Gastrocnemius medialis (tissue), 4 donors: ENCODE results near the gene UROS. TPM values are rescaled to one million over a fixed set of nuclear protein-coding genes. Genes with fewer than 3 reads are reported as not detected.

Experiments used
- ATAC-seq, 2 donors: fragments of 150-250 bp; one replicate each; pipeline ENCODE4 v1.9.1; 2016
- DNase-seq, 2 donors: peaks; one replicate each; pipeline ENCODE4 v3.0.0-alpha.2; 2019
- H3K27ac ChIP-seq, 4 donors: fragments of 200-600 bp; sonication (generic); 1 replicate in 1 of 4; 2 replicates in 3 of 4; pipeline ENCODE4 v1.5.1; 2016 to 2018; ENCODE audit warnings: mild to moderate bottlenecking in 2 of 4, moderate library complexity in 1 of 4
- H3K27me3 ChIP-seq, 3 donors: fragments of 200-600 bp; sonication (generic) in 2 of 3; 1 replicate in 1 of 3; 2 replicates in 2 of 3; pipeline versions ENCODE4 v1.5.1 to v1.6.0; 2016 to 2019; ENCODE audit warnings: mild to moderate bottlenecking in 1 of 3, moderate library complexity in 1 of 3
- H3K36me3 ChIP-seq, 2 donors: fragments of 200-600 bp; sonication (generic) in 1 of 2; one replicate each; pipeline ENCODE4 v1.5.1; 2017 to 2018
- H3K4me1 ChIP-seq, 2 donors: fragments of 200-600 bp; sonication (generic) in 1 of 2; one replicate each; pipeline ENCODE4 v1.5.1; 2016 to 2017; ENCODE audit warnings: mild to moderate bottlenecking in 2 of 2
- H3K4me3 ChIP-seq, 4 donors: fragments of 200-600 bp; sonication (generic) in 3 of 4; 1 replicate in 1 of 4; 2 replicates in 3 of 4; pipeline ENCODE4 v1.5.1; 2016 to 2019; ENCODE audit warnings: mild to moderate bottlenecking in 2 of 4
- H3K9me3 ChIP-seq, 3 donors: fragments of 200-600 bp; sonication (generic) in 2 of 3; 1 replicate in 1 of 3; 2 replicates in 2 of 3; pipeline ENCODE4 v1.5.1; 2016 to 2019
- CTCF ChIP-seq, 5 experiments: fragments of 450-650 bp in 3 of 5; fragments of 200-600 bp in 2 of 5; sonication (generic) in 2 of 5; IDR thresholded peaks in 4 of 5; conservative IDR thresholded peaks in 1 of 5; 1 replicate in 4 of 5; 2 replicates in 1 of 5; pipeline ENCODE4 v1.5.1; 2016 to 2019; ENCODE audit warnings: antibody characterized with exemption in 5 of 5, mild to moderate bottlenecking in 3 of 5, moderate library complexity in 3 of 5
- POLR2A ChIP-seq, 2 donors: fragments of 450-650 bp; IDR thresholded peaks; one replicate each; pipeline ENCODE4 v1.6.1; 2017; ENCODE audit warnings: antibody characterized with exemption in 2 of 2, mild to moderate bottlenecking in 2 of 2, moderate library complexity in 2 of 2
- in situ Hi-C, 4 donors: fragments of 200-750 bp; cut with MboI; loops; one replicate each; pipeline versions ENCODE4 v1.15.0 to v1.8.0; 2017; ENCODE audit warnings: low sequenced_read_pairs in 4 of 4
- intact Hi-C: fragments of 100-400 bp; cut with DNase I; formaldehyde crosslinking; loops from one replicate; pipeline ENCODE4 v1.15.1; 2023; ENCODE audit warnings: low total_unique reads
- total RNA-seq, 4 donors: library from RNA; depleted of rRNA; stranded (reverse); fragments of >200 nt; gene quantifications; one replicate each; pipeline versions ENCODE4 v1.1.0 to v1.2.3, GENCODE V29; 2016

UROS gene
- total RNA-seq, 4 donors from 2014 or later: 29.1 to 78.2 (median 64.2) TPM

DNA sequence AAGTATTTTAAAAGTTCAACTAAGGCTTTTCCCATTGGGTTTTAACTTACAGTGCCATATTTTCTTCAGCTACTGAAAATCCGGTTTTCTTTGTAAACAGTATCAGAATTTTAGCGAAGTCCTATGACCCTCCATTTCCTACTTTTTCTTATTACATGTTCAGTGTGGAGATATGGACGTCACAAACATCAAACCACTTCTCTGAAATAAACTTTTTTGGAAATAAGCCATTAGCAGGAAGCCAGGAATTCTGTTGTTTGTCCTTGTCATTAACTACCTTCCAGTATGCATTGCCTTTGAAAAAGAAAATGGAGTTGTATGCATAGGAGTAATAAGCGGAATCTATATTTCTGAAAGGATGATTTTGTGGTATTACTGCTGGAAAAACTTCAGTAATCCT lies 56.5 kb downstream of the UROS start:
- H3K4me3 ChIP-seq: no peak overlapping the region
- ATAC-seq (no peak), DNase-seq (no peak)
- in situ Hi-C loops: no loop called here
- H3K9me3 ChIP-seq: no peaks in the 10 kb centered on the region
- H3K4me1 ChIP-seq: no peaks in the 10 kb centered on the region
- H3K36me3 ChIP-seq: peaks cover 3 to 43% of the 10 kb centered on the region in 2 donors
- H3K27ac ChIP-seq: no peak overlapping the region
- no peaks in the 10 kb centered on the region for H3K27me3 ChIP-seq
- no peak for TF ChIP-seq CTCF (IDR thresholded peaks at IDR 0.05 in 4 of 5, conservative IDR thresholded peaks at IDR 0.05 in 1 of 5)
- TF ChIP-seq POLR2A (IDR thresholded peaks at IDR 0.05): no peak
- intact Hi-C loops: no loop called here

- Histone ChIP-seq H3K9me3 (no peaks in the 10 kb centered on the region), H3K36me3 (peaks cover 3 to 50% of the 10 kb centered on the region in 2 donors), H3K4me3 (no peak overlapping the region), H3K4me1 (no peaks in the 10 kb centered on the region), H3K27ac (no peak overlapping the region), H3K27me3 (no peaks in the 10 kb centered on the region)
- no peak for ATAC-seq
- DNase-seq: no peak
- TF ChIP-seq CTCF (IDR thresholded peaks at IDR 0.05 in 4 of 5, conservative IDR thresholded peaks at IDR 0.05 in 1 of 5): no peak
- no peak for TF ChIP-seq POLR2A (IDR thresholded peaks at IDR 0.05)
- intact Hi-C loops: no loop called here
- in situ Hi-C loops: no loop called here
These were observed 57.2 kb downstream of the UROS start for GRCh38 chr10:125765835-125766234.

DNA sequence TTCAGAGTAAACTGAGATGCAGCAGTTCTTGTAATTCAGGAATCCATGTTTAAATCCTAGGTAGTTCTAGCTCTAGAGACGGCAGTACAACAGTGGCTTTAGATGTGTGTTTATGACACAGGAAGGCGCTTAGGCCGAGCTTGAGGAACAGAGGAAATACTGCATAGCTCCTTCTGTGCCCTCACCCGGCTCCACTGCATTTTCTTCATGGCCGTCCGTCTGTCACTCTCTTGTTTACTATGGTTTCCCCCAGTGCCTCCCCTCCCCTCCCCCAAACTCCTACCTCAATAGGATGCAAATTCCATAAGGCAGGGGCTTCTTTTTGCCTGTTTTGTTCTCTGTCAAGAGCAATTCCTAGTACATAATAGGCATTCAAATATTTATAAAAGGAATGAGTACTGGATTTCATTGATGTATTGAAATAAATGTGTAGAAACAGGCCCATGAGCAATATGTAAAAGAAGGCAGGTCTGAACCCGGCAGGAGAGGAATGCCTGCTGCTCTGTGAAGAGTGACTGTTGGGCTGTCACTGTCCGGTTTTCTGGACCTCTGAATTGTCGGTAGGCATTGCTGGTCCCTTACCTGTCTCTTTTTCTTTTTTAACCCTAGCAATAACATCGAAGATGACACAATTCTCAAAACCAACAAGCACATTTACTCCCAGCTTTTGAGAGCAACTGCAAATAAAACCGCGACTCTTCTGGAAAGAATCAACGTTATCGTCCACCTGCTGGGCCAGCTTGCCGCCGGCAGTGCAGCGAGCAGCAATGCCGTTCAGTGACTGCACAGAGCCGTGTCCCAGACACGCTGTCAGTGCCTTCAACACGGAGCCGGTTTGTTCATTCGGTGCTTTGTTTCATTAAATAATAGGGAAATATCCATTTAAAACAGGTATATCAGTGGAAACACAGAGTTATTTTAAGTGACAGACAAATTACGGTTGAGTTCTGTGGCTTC lies 60.1 kb downstream of the UROS start:
- no peaks in the 10 kb centered on the region for H3K27me3 ChIP-seq
- no peak overlapping the region for H3K27ac ChIP-seq
- no peaks in the 10 kb centered on the region for H3K4me1 ChIP-seq
- ATAC-seq: no peak
- TF ChIP-seq CTCF (IDR thresholded peaks at IDR 0.05 in 4 of 5, conservative IDR thresholded peaks at IDR 0.05 in 1 of 5) (no peak), POLR2A (IDR thresholded peaks at IDR 0.05) (no peak)
- in situ Hi-C loops (no loop called here), intact Hi-C loops (no loop called here)
- no peaks in the 10 kb centered on the region for H3K9me3 ChIP-seq
- H3K36me3 ChIP-seq: peaks cover 3 to 75% of the 10 kb centered on the region in 2 donors
- no peak overlapping the region for H3K4me3 ChIP-seq
- DNase-seq: no peak

DNA sequence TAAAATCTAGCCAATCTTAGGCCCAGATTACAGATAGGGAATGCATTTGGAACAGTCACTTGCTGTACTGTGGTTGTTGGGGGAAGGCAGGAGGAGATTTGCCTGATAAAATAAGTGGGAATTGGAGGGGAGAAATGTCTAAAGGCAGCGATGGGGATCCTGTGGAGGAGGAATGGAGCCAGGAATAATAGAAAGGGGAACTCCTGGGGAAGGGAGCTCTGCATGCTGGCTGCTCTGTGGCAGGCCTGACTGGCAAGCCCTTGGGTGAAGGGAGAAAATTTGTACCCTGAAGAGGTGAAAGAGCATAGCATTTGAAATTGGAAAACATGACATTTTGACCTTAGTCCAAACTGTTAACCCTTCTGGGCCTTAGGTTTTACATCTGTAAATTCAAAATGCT lies 61.1 kb downstream of the UROS start:
- ATAC-seq (no peak), DNase-seq (no peak)
- no peaks in the 10 kb centered on the region for H3K27me3 ChIP-seq
- no peak overlapping the region for H3K27ac ChIP-seq
- in situ Hi-C loops (no loop called here), intact Hi-C loops (no loop called here)
- TF ChIP-seq POLR2A (IDR thresholded peaks at IDR 0.05) (no peak), CTCF (IDR thresholded peaks at IDR 0.05 in 4 of 5, conservative IDR thresholded peaks at IDR 0.05 in 1 of 5) (no peak)
- H3K4me1 ChIP-seq: no peaks in the 10 kb centered on the region
- H3K4me3 ChIP-seq: no peak overlapping the region
- H3K36me3 ChIP-seq: peaks cover 3 to 85% of the 10 kb centered on the region in 2 donors
- no peaks in the 10 kb centered on the region for H3K9me3 ChIP-seq
